WTC11 (cell line): ENCODE measurements around the gene PUSL1. TPM values are rescaled to one million over a fixed set of nuclear protein-coding genes. Genes with fewer than 3 reads are reported as not detected.

Experiments used
- ATAC-seq: fragments of 200-7000 bp; cut with Tn5 transposase; 2 replicates; pipeline ENCODE4 v1.10.0; 2021; ENCODE audit warnings: mild to moderate bottlenecking, moderate library complexity
- CTCF ChIA-PET: fragments of 300-600 bp; sonication (Branson Sonifier 250); formaldehyde crosslinking; loops from one replicate; lab custom pipeline; 2021; ENCODE audit warnings: antibody characterized with exemption; lab: Charles Lee
- POLR2A ChIA-PET: fragments of 350-600 bp; sonication (Branson Sonifier 250); formaldehyde crosslinking; loops from one replicate; lab custom pipeline; 2021; ENCODE audit warnings: antibody characterized with exemption; lab: Charles Lee
- DNase-seq: peaks from one replicate; pipeline ENCODE4 v3.0.0; 2021; ENCODE audit warnings: low spot score
- H3K27ac Mint-ChIP-seq: 2 replicates; pipeline ENCODE4 v1.8.0; 2021; ENCODE audit warnings: mixed read lengths
- H3K27me3 Mint-ChIP-seq: 2 replicates; pipeline ENCODE4 v1.8.0; 2021; ENCODE audit warnings: low read depth, mild to moderate bottlenecking, moderate library complexity, mixed read lengths
- H3K36me3 Mint-ChIP-seq: 2 replicates; pipeline ENCODE4 v1.8.0; 2021; ENCODE audit warnings: mixed read lengths
- H3K4me1 Mint-ChIP-seq: 2 replicates; pipeline ENCODE4 v1.8.0; 2022; ENCODE audit warnings: mixed read lengths
- H3K4me3 Mint-ChIP-seq: 2 replicates; pipeline ENCODE4 v1.8.0; 2021; ENCODE audit warnings: mild to moderate bottlenecking, moderate library complexity, mixed read lengths
- H3K9me3 Mint-ChIP-seq: 2 replicates; pipeline ENCODE4 v1.8.0; 2021; ENCODE audit warnings: mixed read lengths
- CREB1 ChIP-seq: sonication (generic); formaldehyde crosslinking; IDR thresholded peaks from 2 replicates; pipeline ENCODE4 v1.8.0; 2023; ENCODE audit warnings: mild to moderate bottlenecking, missing genetic modification reagents
- CTCF ChIP-seq: fragments of 200-600 bp; IDR thresholded peaks from 2 replicates; pipeline ENCODE4 v1.8.0; 2022; ENCODE audit warnings: antibody characterized with exemption
- E2F5 ChIP-seq: sonication (generic); formaldehyde crosslinking; IDR thresholded peaks from 2 replicates; pipeline ENCODE4 v1.8.1; 2022; ENCODE audit warnings: mild to moderate bottlenecking, moderate library complexity, missing genetic modification reagents
- ERG ChIP-seq: fragments of 250-450 bp; sonication (Bioruptor Pico); IDR thresholded peaks from 2 replicates; pipeline ENCODE4 v1.8.0; 2021; ENCODE audit warnings: mild to moderate bottlenecking
- MYBL2 ChIP-seq: sonication (generic); formaldehyde crosslinking; IDR thresholded peaks from 2 replicates; pipeline ENCODE4 v1.8.1; 2023; ENCODE audit warnings: mild to moderate bottlenecking, moderate library complexity, missing genetic modification reagents
- NFE2L1 ChIP-seq: sonication (generic); formaldehyde crosslinking; IDR thresholded peaks from 2 replicates; pipeline ENCODE4 v1.8.1; 2023; ENCODE audit warnings: missing genetic modification reagents
- NR1H2 ChIP-seq: sonication (generic); formaldehyde crosslinking; IDR thresholded peaks from 2 replicates; pipeline ENCODE4 v1.9.0; 2021; ENCODE audit warnings: mild to moderate bottlenecking, moderate library complexity, missing genetic modification reagents
- STAT6 ChIP-seq: sonication (generic); formaldehyde crosslinking; conservative IDR thresholded peaks from 2 replicates; pipeline ENCODE4 v1.8.1; 2023; ENCODE audit warnings: mild to moderate bottlenecking, low read depth, missing genetic modification reagents, moderate library complexity
- TEAD1 ChIP-seq: sonication (generic); formaldehyde crosslinking; IDR thresholded peaks from 2 replicates; pipeline ENCODE4 v1.8.0; 2022; ENCODE audit warnings: mild to moderate bottlenecking, missing genetic modification reagents
- TEAD4 ChIP-seq: sonication (generic); formaldehyde crosslinking; IDR thresholded peaks from 2 replicates; pipeline ENCODE4 v1.8.0; 2022; ENCODE audit warnings: mild to moderate bottlenecking, missing genetic modification reagents
- TP53 ChIP-seq: sonication (generic); formaldehyde crosslinking; IDR thresholded peaks from 2 replicates; pipeline ENCODE4 v1.8.1; 2023; ENCODE audit warnings: mild to moderate bottlenecking, missing genetic modification reagents
- ZNF281 ChIP-seq: sonication (generic); formaldehyde crosslinking; IDR thresholded peaks from 2 replicates; pipeline ENCODE4 v1.8.0; 2023; ENCODE audit warnings: mild to moderate bottlenecking, missing genetic modification reagents
- ZNF317 ChIP-seq: sonication (generic); formaldehyde crosslinking; IDR thresholded peaks from 2 replicates; pipeline ENCODE4 v1.8.1; 2023; ENCODE audit warnings: low read depth, mild to moderate bottlenecking, moderate library complexity, missing genetic modification reagents, borderline replicate concordance
- ZNF416 ChIP-seq: fragments of 250-450 bp; sonication (Bioruptor Pico); IDR thresholded peaks from 2 replicates; pipeline ENCODE4 v1.9.0; 2021; ENCODE audit warnings: mild to moderate bottlenecking, inconsistent platforms
- total RNA-seq: library from RNA; stranded (reverse); gene quantifications from 3 replicates; pipeline ENCODE4 v1.2.3, GENCODE V29; 2021
- TF ChIP-seq, protein P1 (sequence below): sonication (generic); formaldehyde crosslinking; IDR thresholded peaks from 2 replicates; pipeline ENCODE4 v1.8.0; 2023; ENCODE audit warnings: missing genetic modification reagents
- TF ChIP-seq, protein P2 (sequence below): sonication (generic); formaldehyde crosslinking; IDR thresholded peaks from 2 replicates; pipeline ENCODE4 v1.8.1; 2022; ENCODE audit warnings: low read depth, missing genetic modification reagents, borderline replicate concordance
- TF ChIP-seq, protein P3 (sequence below): sonication (generic); formaldehyde crosslinking; IDR thresholded peaks from 2 replicates; pipeline ENCODE4 v1.8.1; 2022; ENCODE audit warnings: missing genetic modification reagents, borderline replicate concordance
- TF ChIP-seq, protein P4 (sequence below): fragments of 250-450 bp; sonication (Bioruptor Pico); IDR thresholded peaks from 2 replicates; pipeline ENCODE4 v2.1.2; 2022; ENCODE audit warnings: mild to moderate bottlenecking, moderate library complexity

PUSL1 gene
- total RNA-seq, 1 experiment from 2014 or later: 51.5 TPM

- ChIA-PET POLR2A (interaction anchor here (1.1 kb wide), 1 partner anchor 11 kb away, joined by 5 read pairs; no protein-coding TSS in a partner anchor), CTCF (interaction anchor here (0.9 to 1.7 kb wide), 4 partner anchors 11 to 62 kb away, joined by 4 to 18 read pairs (median 4); partner anchors contain the start of gene CCNL2)
- DNase-seq (no peak), ATAC-seq (no peak)
- H3K9me3 Mint-ChIP-seq: peaks cover 8% of the 10 kb centered on the region
- H3K36me3 Mint-ChIP-seq: peaks cover 17% of the 10 kb centered on the region
- TF ChIP-seq MYBL2: no peak
- no peak for TF ChIP-seq CTCF
- TF ChIP-seq, protein P1, sequence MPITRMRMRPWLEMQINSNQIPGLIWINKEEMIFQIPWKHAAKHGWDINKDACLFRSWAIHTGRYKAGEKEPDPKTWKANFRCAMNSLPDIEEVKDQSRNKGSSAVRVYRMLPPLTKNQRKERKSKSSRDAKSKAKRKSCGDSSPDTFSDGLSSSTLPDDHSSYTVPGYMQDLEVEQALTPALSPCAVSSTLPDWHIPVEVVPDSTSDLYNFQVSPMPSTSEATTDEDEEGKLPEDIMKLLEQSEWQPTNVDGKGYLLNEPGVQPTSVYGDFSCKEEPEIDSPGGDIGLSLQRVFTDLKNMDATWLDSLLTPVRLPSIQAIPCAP (CRISPR knock-in tag): no peak
- TF ChIP-seq NFE2L1 (CRISPR knock-in tag): no peak
- TF ChIP-seq CREB1 (CRISPR knock-in tag): no peak
- TF ChIP-seq ZNF416: no peak
- TF ChIP-seq NR1H2 (CRISPR knock-in tag): no peak
- TF ChIP-seq, protein P2, sequence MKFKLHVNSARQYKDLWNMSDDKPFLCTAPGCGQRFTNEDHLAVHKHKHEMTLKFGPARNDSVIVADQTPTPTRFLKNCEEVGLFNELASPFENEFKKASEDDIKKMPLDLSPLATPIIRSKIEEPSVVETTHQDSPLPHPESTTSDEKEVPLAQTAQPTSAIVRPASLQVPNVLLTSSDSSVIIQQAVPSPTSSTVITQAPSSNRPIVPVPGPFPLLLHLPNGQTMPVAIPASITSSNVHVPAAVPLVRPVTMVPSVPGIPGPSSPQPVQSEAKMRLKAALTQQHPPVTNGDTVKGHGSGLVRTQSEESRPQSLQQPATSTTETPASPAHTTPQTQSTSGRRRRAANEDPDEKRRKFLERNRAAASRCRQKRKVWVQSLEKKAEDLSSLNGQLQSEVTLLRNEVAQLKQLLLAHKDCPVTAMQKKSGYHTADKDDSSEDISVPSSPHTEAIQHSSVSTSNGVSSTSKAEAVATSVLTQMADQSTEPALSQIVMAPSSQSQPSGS (CRISPR knock-in tag): no peak
- no peak for TF ChIP-seq E2F5 (CRISPR knock-in tag)
- H3K4me1 Mint-ChIP-seq: no peaks in the 10 kb centered on the region
- no peak overlapping the region for H3K27ac Mint-ChIP-seq
- H3K27me3 Mint-ChIP-seq: no peaks in the 10 kb centered on the region
- no peak overlapping the region for H3K4me3 Mint-ChIP-seq
These were observed 28.8 kb downstream of the PUSL1 start for GRCh38 chr1:1336931-1337792.

DNA sequence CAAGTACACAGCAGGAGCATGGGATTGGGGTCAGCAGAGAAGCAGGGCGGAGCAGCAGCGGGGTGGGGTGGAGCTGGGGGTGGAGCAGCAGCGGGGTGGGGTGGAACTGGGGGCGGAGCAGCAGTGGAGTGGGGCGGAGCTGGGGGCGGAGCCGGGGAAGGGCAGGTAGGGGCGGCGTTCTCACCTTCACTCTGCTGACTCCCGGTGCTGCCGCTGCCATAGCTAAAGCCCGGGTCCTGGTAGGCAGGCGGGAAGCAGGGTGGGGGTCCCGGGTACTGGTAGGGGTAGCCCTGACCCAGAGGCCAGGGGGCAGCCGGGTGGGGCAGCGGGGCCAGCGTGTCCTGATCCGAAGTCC is 29.4 kb downstream of the PUSL1 start:
- DNase-seq (peak; percentile 80), ATAC-seq (peak; percentile 85)
- Mint-ChIP-seq H3K4me3 (no peak overlapping the region), H3K27me3 (no peaks in the 10 kb centered on the region), H3K9me3 (peaks cover 8% of the 10 kb centered on the region), H3K36me3 (peaks cover 17% of the 10 kb centered on the region), H3K27ac (no peak overlapping the region), H3K4me1 (no peaks in the 10 kb centered on the region)
- CTCF ChIA-PET: interaction anchor here (0.9 to 1.7 kb wide), 4 partner anchors 10 to 61 kb away, joined by 4 to 18 read pairs (median 4); partner anchors contain the start of gene CCNL2
- POLR2A ChIA-PET: interaction anchor here (0.6 to 1.1 kb wide), 2 partner anchors 10 to 220 kb away, joined by 3 to 5 read pairs; no protein-coding TSS in a partner anchor
- TF ChIP-seq TEAD1 (CRISPR knock-in tag) (no peak), TP53 (no peak), ERG (no peak), ZNF317 (CRISPR knock-in tag) (no peak), STAT6 (CRISPR knock-in tag) (no peak), TEAD4 (CRISPR knock-in tag) (no peak), ZNF281 (CRISPR knock-in tag) (no peak)
- TF ChIP-seq, protein P3, sequence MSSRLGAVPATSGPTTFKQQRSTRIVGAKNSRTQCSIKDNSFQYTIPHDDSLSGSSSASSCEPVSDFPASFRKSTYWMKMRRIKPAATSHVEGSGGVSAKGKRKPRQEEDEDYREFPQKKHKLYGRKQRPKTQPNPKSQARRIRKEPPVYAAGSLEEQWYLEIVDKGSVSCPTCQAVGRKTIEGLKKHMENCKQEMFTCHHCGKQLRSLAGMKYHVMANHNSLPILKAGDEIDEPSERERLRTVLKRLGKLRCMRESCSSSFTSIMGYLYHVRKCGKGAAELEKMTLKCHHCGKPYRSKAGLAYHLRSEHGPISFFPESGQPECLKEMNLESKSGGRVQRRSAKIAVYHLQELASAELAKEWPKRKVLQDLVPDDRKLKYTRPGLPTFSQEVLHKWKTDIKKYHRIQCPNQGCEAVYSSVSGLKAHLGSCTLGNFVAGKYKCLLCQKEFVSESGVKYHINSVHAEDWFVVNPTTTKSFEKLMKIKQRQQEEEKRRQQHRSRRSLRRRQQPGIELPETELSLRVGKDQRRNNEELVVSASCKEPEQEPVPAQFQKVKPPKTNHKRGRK (CRISPR knock-in tag): no peak
- TF ChIP-seq, protein P4, sequence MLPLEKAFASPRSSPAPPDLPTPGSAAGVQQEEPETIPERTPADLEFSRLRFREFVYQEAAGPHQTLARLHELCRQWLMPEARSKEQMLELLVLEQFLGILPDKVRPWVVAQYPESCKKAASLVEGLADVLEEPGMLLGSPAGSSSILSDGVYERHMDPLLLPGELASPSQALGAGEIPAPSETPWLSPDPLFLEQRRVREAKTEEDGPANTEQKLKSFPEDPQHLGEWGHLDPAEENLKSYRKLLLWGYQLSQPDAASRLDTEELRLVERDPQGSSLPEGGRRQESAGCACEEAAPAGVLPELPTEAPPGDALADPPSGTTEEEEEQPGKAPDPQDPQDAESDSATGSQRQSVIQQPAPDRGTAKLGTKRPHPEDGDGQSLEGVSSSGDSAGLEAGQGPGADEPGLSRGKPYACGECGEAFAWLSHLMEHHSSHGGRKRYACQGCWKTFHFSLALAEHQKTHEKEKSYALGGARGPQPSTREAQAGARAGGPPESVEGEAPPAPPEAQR (CRISPR knock-in tag): no peak
